RWPE2 (cell line): ENCODE data around the gene LYZL1.
"Not testable (repeated sequence)": the region's sequence is repeated elsewhere in the genome, so short reads cannot be mapped to it uniquely, and the experiment has no call there.

Experiments used
- ATAC-seq: fragments of 200-7000 bp; cut with Tn5 transposase; 3 replicates; pipeline ENCODE4 v1.9.1; 2021; ENCODE audit warnings: low read depth
- DNase-seq: peaks from one replicate; pipeline ENCODE4 v3.0.0-alpha.2; 2020; ENCODE audit warnings: low spot score
- H3K27ac ChIP-seq: fragments of 450-650 bp; 2 replicates; pipeline ENCODE4 v1.5.1; 2017; ENCODE audit warnings: mild to moderate bottlenecking; ENCODE audit not compliant: poor library complexity, severe bottlenecking
- H3K27me3 ChIP-seq: fragments of 250-450 bp; sonication (Bioruptor Pico); 2 replicates; pipeline ENCODE4 v1.5.1; 2021; ENCODE audit warnings: mild to moderate bottlenecking, moderate library complexity; ENCODE audit not compliant: insufficient read depth, poor library complexity, severe bottlenecking
- H3K36me3 ChIP-seq: fragments of 250-450 bp; sonication (Bioruptor Pico); 2 replicates; pipeline ENCODE4 v1.5.1; 2020; ENCODE audit warnings: low read depth, mild to moderate bottlenecking, moderate library complexity
- H3K4me1 ChIP-seq: fragments of 250-450 bp; sonication (Bioruptor Pico); 2 replicates; pipeline ENCODE4 v1.5.1; 2021; ENCODE audit warnings: mild to moderate bottlenecking, moderate library complexity; ENCODE audit not compliant: insufficient read depth, poor library complexity, severe bottlenecking
- H3K4me3 ChIP-seq: fragments of 250-450 bp; sonication (Bioruptor Pico); 2 replicates; pipeline ENCODE4 v1.5.1; 2021; ENCODE audit warnings: mild to moderate bottlenecking, moderate library complexity; ENCODE audit not compliant: severe bottlenecking
- H3K9me3 ChIP-seq: fragments of 250-450 bp; sonication (Bioruptor Pico); 2 replicates; pipeline ENCODE4 v1.5.1; 2021; ENCODE audit warnings: mild to moderate bottlenecking, moderate library complexity; ENCODE audit not compliant: severe bottlenecking
- TF ChIP-seq, protein P1 (sequence below): fragments of 450-650 bp; IDR thresholded peaks from one replicate; pipeline ENCODE4 v1.5.1; 2017; ENCODE audit warnings: mild to moderate bottlenecking, moderate library complexity; ENCODE audit not compliant: poor library complexity, severe bottlenecking

The LYZL1 gene

DNA sequence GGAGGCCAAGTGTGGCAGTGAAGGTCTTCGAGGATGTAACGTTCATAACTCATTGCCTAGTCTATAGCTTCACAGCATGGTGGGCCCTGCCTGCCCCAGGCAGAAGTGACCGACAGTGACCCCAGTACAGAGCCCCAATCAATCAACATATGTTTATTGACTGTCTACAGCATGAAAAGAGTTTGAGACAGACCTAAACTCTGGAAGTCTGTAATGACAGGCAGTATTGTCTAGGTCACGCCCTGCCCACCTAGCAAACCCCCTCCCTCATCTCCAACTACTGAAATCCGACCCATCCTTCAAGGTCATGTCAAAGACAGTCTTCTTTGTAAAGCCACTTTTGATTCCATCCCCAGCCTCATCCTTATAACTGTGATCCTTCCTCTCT lies 43.9 kb downstream of the LYZL1 start:
- Histone ChIP-seq H3K4me1 (no peaks in the 10 kb centered on the region), H3K27ac (no peak overlapping the region), H3K27me3 (no peaks in the 10 kb centered on the region), H3K4me3 (no peak overlapping the region), H3K36me3 (no peaks in the 10 kb centered on the region), H3K9me3 (no peaks in the 10 kb centered on the region)
- ATAC-seq (no peak), DNase-seq (no peak)
- TF ChIP-seq, protein P1, sequence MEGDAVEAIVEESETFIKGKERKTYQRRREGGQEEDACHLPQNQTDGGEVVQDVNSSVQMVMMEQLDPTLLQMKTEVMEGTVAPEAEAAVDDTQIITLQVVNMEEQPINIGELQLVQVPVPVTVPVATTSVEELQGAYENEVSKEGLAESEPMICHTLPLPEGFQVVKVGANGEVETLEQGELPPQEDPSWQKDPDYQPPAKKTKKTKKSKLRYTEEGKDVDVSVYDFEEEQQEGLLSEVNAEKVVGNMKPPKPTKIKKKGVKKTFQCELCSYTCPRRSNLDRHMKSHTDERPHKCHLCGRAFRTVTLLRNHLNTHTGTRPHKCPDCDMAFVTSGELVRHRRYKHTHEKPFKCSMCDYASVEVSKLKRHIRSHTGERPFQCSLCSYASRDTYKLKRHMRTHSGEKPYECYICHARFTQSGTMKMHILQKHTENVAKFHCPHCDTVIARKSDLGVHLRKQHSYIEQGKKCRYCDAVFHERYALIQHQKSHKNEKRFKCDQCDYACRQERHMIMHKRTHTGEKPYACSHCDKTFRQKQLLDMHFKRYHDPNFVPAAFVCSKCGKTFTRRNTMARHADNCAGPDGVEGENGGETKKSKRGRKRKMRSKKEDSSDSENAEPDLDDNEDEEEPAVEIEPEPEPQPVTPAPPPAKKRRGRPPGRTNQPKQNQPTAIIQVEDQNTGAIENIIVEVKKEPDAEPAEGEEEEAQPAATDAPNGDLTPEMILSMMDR: no peak

DNA sequence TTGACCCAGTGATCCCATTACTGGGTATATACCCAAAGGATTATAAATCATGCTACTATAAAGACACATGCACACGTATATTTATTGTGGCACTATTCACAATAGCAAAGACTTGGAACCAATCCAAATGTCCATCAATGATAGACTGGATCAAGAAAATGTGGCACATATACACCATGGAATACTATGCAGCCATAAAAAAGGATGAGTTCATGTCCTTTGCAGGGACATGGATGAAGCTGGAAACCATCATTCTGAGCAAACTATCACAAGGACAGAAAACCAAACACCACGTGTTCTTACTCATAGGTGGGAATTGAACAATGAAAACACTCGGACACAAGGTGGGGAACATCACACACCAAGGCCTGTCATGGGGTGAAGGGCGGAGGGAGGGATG lies 48.7 kb downstream of the LYZL1 start:
- not testable (repeated sequence) for H3K4me1 ChIP-seq, ATAC-seq, H3K9me3 ChIP-seq, H3K4me3 ChIP-seq, H3K27ac ChIP-seq, DNase-seq, H3K36me3 ChIP-seq, H3K27me3 ChIP-seq

DNA sequence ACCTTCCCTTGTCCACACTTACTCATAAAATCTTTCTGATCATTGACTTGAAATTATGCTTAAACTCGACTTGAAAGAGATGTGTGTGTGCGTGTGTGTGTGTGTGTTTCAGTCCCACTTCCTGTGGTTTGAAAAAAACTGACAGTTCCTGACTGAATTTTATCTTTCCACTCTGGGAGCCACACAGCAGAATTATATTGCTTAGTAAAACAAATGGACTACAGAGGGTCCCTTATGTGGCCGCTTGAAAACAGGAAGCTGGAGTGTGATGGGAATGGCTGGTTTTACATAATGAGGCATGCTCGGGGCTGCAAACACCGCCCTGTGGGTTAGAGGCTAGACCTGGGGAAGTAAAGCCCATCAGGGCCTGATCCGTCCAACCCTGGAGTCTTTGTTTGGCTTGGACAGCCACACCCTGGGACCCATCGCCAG lies 54.8 kb downstream of the LYZL1 start:
- Histone ChIP-seq H3K4me3 (no peak overlapping the region), H3K4me1 (no peaks in the 10 kb centered on the region), H3K27me3 (no peaks in the 10 kb centered on the region), H3K9me3 (no peaks in the 10 kb centered on the region), H3K27ac (no peak overlapping the region), H3K36me3 (no peaks in the 10 kb centered on the region)
- TF ChIP-seq, protein P1: no peak
- ATAC-seq (no peak), DNase-seq (no peak)

DNA sequence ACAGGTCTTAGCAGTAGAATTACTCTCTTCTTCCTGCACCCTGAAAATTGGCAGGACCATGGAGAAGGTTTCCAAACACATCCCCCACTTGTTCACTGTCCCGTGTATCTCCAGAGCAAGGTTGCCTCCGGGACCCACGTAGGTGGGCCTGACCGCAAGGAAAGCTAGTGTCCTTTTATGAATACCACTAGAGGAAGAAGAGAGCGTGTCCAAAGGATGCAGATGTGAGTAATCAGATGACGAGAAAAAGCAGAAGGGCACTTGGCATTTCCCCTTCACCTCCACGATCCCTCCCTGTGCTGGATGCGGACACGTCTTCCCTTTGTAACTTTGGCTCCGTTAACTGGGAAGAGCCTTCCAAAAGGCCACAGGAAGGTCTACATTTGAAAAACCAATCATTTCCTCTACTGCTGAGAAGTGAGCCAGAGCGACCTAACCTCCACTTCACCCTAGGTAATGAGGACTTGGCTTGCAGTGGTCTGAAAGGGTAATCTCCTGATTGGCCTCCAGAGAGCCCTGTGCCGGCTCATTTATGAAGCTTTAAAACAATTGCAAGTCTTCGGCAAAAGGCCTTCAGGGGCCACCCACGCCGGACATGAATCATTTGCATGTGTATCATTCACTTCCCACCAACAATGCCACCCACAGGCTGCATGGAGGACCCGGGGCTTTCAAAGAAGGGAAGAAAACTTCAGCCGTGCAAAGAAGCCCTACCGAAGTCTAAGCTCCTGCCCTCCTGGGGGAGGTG lies 55.4 kb downstream of the LYZL1 start:
- no peaks in the 10 kb centered on the region for H3K27me3 ChIP-seq
- no peaks in the 10 kb centered on the region for H3K9me3 ChIP-seq
- no peaks in the 10 kb centered on the region for H3K4me1 ChIP-seq
- H3K27ac ChIP-seq: no peak overlapping the region
- no peaks in the 10 kb centered on the region for H3K36me3 ChIP-seq
- H3K4me3 ChIP-seq: no peak overlapping the region
- ATAC-seq: no peak
- DNase-seq: no peak
- TF ChIP-seq, protein P1: no peak

DNA sequence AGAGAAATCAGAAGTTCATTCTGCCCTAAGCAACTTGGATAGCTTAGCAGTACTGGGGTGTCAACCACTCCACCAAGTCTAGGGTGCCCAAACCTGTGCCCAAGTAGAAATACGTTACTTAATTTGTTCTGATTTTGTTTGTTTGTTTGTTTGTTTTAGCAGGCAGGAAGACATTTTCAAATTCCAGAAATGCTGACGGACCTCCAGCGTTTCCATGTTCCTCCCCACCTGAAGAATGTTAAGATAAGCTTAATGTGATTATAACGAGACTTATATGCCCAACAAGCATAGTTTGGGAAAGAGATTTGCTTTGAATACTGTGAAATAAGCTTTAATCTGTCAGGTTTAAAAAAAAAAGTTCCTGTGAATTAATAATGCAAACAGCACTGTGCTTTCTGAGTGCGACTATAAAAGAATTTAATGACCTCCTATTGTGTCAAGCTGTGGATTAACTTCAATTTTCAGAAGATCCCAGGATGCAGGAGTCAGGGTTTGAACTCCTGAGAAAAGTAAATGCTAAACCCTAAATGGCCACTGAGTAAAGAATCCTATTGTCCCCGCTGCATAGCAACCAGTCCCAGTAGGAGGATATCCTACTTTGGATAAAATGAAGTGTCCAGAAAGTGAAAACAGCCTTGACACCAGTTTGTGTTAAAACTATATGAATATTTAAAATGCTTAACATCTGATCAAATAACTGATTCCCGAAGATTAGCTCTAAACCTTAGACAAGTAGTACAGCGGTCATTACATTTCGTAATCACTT lies 56.5 kb downstream of the LYZL1 start:
- H3K36me3 ChIP-seq: no peaks in the 10 kb centered on the region
- no peak overlapping the region for H3K4me3 ChIP-seq
- no peak for ATAC-seq
- no peak overlapping the region for H3K27ac ChIP-seq
- TF ChIP-seq, protein P1: no peak
- H3K4me1 ChIP-seq: no peaks in the 10 kb centered on the region
- no peaks in the 10 kb centered on the region for H3K27me3 ChIP-seq
- no peak for DNase-seq
- H3K9me3 ChIP-seq: no peaks in the 10 kb centered on the region
